ENCODE data around the gene CTH. TPM values are rescaled to one million over a fixed set of nuclear protein-coding genes. Genes with fewer than 3 reads are reported as not detected.

CTH gene
- total and polyA plus RNA-seq, 2 of the 4 experiments (the other 2 are of a cell fraction): 2.7 to 3.0 TPM

DNA sequence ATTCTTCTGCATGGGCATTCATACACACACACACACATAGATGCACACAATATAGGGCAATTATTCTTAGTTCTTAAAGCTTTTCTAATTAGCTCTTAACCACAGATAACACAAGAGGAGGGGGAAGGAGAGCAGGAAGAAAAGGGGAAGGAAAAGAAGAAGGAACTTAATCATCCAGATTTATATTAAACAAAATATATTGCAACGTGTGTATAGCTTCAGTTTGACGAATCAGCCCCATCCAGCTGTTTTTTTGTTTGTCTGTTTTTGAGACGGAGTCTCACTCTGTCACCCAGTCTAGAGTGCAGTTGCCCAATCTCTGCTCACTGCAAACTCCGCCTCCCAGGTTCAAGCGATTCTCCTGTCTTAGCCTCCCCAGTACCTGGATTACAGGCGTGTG is 34.9 kb upstream of the CTH start:
- POLR2A ChIA-PET (ENCODE audit: unreplicated experiment): no interaction called here
- intact Hi-C loops (cut with micrococcal nuclease): no loop called here
- no CpG with 5 or more reads among the region's 6 CpGs for WGBS, 2 experiments (ENCODE audit: extremely low coverage in 2 of 2, insufficient read length in 1 of 2)

More for the DNA sequence above, 34.9 kb upstream of the CTH start:
- H4K5ac ChIP-seq (ENCODE audit: low read depth, low read length): no peak overlapping the region
- H4K91ac ChIP-seq (ENCODE audit: insufficient read depth, low read depth, low read length): no peak overlapping the region
- H2AK5ac ChIP-seq (ENCODE audit: low read depth, low read length): no peak overlapping the region
- no peaks in the 10 kb centered on the region for H3K9me3 ChIP-seq (ENCODE audit: control insufficient read depth, insufficient read depth, low read length)
- BruUV-seq (replicated peaks): no TSS peak
- H3K27ac ChIP-seq (ENCODE audit: insufficient read depth, low read length): no peak overlapping the region
- no peaks in the 10 kb centered on the region for H3K79me1 ChIP-seq (ENCODE audit: low read depth in 1 of 2, low read length in 2 of 2)
- H2BK5ac ChIP-seq (ENCODE audit: low read depth, low read length, poor library complexity, severe bottlenecking): no peak overlapping the region
- H4K8ac ChIP-seq (ENCODE audit: low read depth in 2 of 2, low read length in 2 of 2): no peak overlapping the region
- no peak overlapping the region for H3K4ac ChIP-seq (ENCODE audit: low read depth, low read length)
- H3K27me3 ChIP-seq (ENCODE audit: control insufficient read depth, insufficient read depth, low read length): no peaks in the 10 kb centered on the region
- no peak overlapping the region for H2AK9ac ChIP-seq (replicated peaks; ENCODE audit: low read depth, low read length, poor library complexity)
- TF ChIP-seq, protein P1, sequence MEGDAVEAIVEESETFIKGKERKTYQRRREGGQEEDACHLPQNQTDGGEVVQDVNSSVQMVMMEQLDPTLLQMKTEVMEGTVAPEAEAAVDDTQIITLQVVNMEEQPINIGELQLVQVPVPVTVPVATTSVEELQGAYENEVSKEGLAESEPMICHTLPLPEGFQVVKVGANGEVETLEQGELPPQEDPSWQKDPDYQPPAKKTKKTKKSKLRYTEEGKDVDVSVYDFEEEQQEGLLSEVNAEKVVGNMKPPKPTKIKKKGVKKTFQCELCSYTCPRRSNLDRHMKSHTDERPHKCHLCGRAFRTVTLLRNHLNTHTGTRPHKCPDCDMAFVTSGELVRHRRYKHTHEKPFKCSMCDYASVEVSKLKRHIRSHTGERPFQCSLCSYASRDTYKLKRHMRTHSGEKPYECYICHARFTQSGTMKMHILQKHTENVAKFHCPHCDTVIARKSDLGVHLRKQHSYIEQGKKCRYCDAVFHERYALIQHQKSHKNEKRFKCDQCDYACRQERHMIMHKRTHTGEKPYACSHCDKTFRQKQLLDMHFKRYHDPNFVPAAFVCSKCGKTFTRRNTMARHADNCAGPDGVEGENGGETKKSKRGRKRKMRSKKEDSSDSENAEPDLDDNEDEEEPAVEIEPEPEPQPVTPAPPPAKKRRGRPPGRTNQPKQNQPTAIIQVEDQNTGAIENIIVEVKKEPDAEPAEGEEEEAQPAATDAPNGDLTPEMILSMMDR (conservative IDR thresholded peaks at IDR 0.05; ENCODE audit: low read depth, low read length): no peak
- TF ChIP-seq RAD21 (IDR thresholded peaks at IDR 0.05; ENCODE audit: low read length): no peak
- TF ChIP-seq BHLHE40 (IDR thresholded peaks at IDR 0.05; ENCODE audit: low read depth, low read length): no peak
- no peak for TF ChIP-seq FOS (IDR thresholded peaks at IDR 0.05; ENCODE audit: low read depth, low read length)
- TF ChIP-seq MXI1 (IDR thresholded peaks at IDR 0.05; ENCODE audit: borderline replicate concordance, low read depth, low read length): no peak
- TF ChIP-seq CEBPB (IDR thresholded peaks at IDR 0.05; ENCODE audit: low read depth, low read length): no peak
- no peak for TF ChIP-seq CHD1 (IDR thresholded peaks at IDR 0.05; ENCODE audit: low read depth, low read length)
- no peak for TF ChIP-seq POLR2A (IDR thresholded peaks at IDR 0.05; ENCODE audit: low read depth, low read length)
- TF ChIP-seq MAZ (IDR thresholded peaks at IDR 0.05; ENCODE audit: borderline replicate concordance, low read depth, low read length): no peak
- no peak for TF ChIP-seq MAFK (IDR thresholded peaks at IDR 0.05; ENCODE audit: low read depth, low read length)
- no peak overlapping the region for H2BK15ac ChIP-seq (ENCODE audit: low read depth, low read length)
- no peak overlapping the region for H3K4me3 ChIP-seq (ENCODE audit: insufficient read depth, low read depth, low read length)
- H2BK20ac ChIP-seq (ENCODE audit: low read depth, low read length): no peak overlapping the region
- in situ Hi-C loops (cut with MboI; ENCODE audit: low sequenced_read_pairs): no loop called here
- H3K18ac ChIP-seq (ENCODE audit: low read depth, low read length): no peak overlapping the region
- H2BK120ac ChIP-seq (ENCODE audit: low read depth, low read length): no peak overlapping the region
- no peak overlapping the region for H3K9ac ChIP-seq (ENCODE audit: low read depth, low read length)
- no peak overlapping the region for H2AFZ ChIP-seq (replicated peaks; ENCODE audit: low read length, poor library complexity)
- no peaks in the 10 kb centered on the region for H3K9me1 ChIP-seq (ENCODE audit: insufficient read depth, low read length)
- dilution Hi-C loops (cut with HindIII; ENCODE audit: low sequenced_read_pairs, unreplicated experiment): no loop called here
- H3K23ac ChIP-seq (ENCODE audit: low read depth, low read length): no peak overlapping the region
- DNase-seq (no peak), ATAC-seq (ENCODE audit: low read depth) (no peak)
- no peaks in the 10 kb centered on the region for H3K4me1 ChIP-seq (ENCODE audit: control insufficient read depth, insufficient read depth, low read length)
- H3K4me2 ChIP-seq (ENCODE audit: low read depth, low read length): no peak overlapping the region
- no peaks in the 10 kb centered on the region for H3K36me3 ChIP-seq (ENCODE audit: control insufficient read depth, insufficient read depth, low read length)
- no peak overlapping the region for H3K56ac ChIP-seq (ENCODE audit: extremely low read depth, insufficient read depth, low read length)
- H4K20me1 ChIP-seq (ENCODE audit: insufficient read depth, low read length): no peaks in the 10 kb centered on the region
- CTCF ChIA-PET: no interaction called here
- no peak overlapping the region for H3K14ac ChIP-seq (replicated peaks; ENCODE audit: low read depth, low read length)
